WTC11 (cell line): ENCODE measurements around the gene HOXD1. TPM values are rescaled to one million over a fixed set of nuclear protein-coding genes. Genes with fewer than 3 reads are reported as not detected.

Experiments used
- ATAC-seq: fragments of 200-7000 bp; cut with Tn5 transposase; 2 replicates; pipeline ENCODE4 v1.10.0; 2021; ENCODE audit warnings: mild to moderate bottlenecking, moderate library complexity
- CTCF ChIA-PET: fragments of 300-600 bp; sonication (Branson Sonifier 250); formaldehyde crosslinking; loops from one replicate; lab custom pipeline; 2021; ENCODE audit warnings: antibody characterized with exemption; lab: Charles Lee
- POLR2A ChIA-PET: fragments of 350-600 bp; sonication (Branson Sonifier 250); formaldehyde crosslinking; loops from one replicate; lab custom pipeline; 2021; ENCODE audit warnings: antibody characterized with exemption; lab: Charles Lee
- DNase-seq: peaks from one replicate; pipeline ENCODE4 v3.0.0; 2021; ENCODE audit warnings: low spot score
- H3K27ac Mint-ChIP-seq: 2 replicates; pipeline ENCODE4 v1.8.0; 2021; ENCODE audit warnings: mixed read lengths
- H3K27me3 Mint-ChIP-seq: 2 replicates; pipeline ENCODE4 v1.8.0; 2021; ENCODE audit warnings: low read depth, mild to moderate bottlenecking, moderate library complexity, mixed read lengths
- H3K36me3 Mint-ChIP-seq: 2 replicates; pipeline ENCODE4 v1.8.0; 2021; ENCODE audit warnings: mixed read lengths
- H3K4me1 Mint-ChIP-seq: 2 replicates; pipeline ENCODE4 v1.8.0; 2022; ENCODE audit warnings: mixed read lengths
- H3K4me3 Mint-ChIP-seq: 2 replicates; pipeline ENCODE4 v1.8.0; 2021; ENCODE audit warnings: mild to moderate bottlenecking, moderate library complexity, mixed read lengths
- H3K9me3 Mint-ChIP-seq: 2 replicates; pipeline ENCODE4 v1.8.0; 2021; ENCODE audit warnings: mixed read lengths
- IRF2 ChIP-seq: sonication (generic); formaldehyde crosslinking; IDR thresholded peaks from 2 replicates; pipeline ENCODE4 v1.8.0; 2022; ENCODE audit warnings: low read depth, missing genetic modification reagents, borderline replicate concordance
- NFATC4 ChIP-seq: fragments of 250-450 bp; sonication (Bioruptor Pico); IDR thresholded peaks from 2 replicates; pipeline ENCODE4 v1.9.0; 2021; ENCODE audit warnings: mild to moderate bottlenecking
- NR2C2 ChIP-seq: sonication (generic); formaldehyde crosslinking; IDR thresholded peaks from 2 replicates; pipeline ENCODE4 v1.8.0; 2022; ENCODE audit warnings: mild to moderate bottlenecking, missing genetic modification reagents
- RELA ChIP-seq: sonication (generic); formaldehyde crosslinking; IDR thresholded peaks from 2 replicates; pipeline ENCODE4 v1.8.1; 2022; ENCODE audit warnings: missing genetic modification reagents, mild to moderate bottlenecking, borderline replicate concordance
- SMAD4 ChIP-seq: sonication (generic); formaldehyde crosslinking; IDR thresholded peaks from 2 replicates; pipeline ENCODE4 v1.8.0; 2022; ENCODE audit warnings: mild to moderate bottlenecking, missing genetic modification reagents
- TEAD1 ChIP-seq: sonication (generic); formaldehyde crosslinking; IDR thresholded peaks from 2 replicates; pipeline ENCODE4 v1.8.0; 2022; ENCODE audit warnings: mild to moderate bottlenecking, missing genetic modification reagents
- ZBTB21 ChIP-seq: sonication (generic); formaldehyde crosslinking; IDR thresholded peaks from 2 replicates; pipeline ENCODE4 v1.8.1; 2023; ENCODE audit warnings: mild to moderate bottlenecking, missing genetic modification reagents, borderline replicate concordance
- ZNF317 ChIP-seq: sonication (generic); formaldehyde crosslinking; IDR thresholded peaks from 2 replicates; pipeline ENCODE4 v1.8.1; 2023; ENCODE audit warnings: low read depth, mild to moderate bottlenecking, moderate library complexity, missing genetic modification reagents, borderline replicate concordance
- ZNF396 ChIP-seq: fragments of 250-450 bp; sonication (Bioruptor Pico); IDR thresholded peaks from 2 replicates; pipeline ENCODE4 v1.8.0; 2021; ENCODE audit warnings: mild to moderate bottlenecking, moderate library complexity, borderline replicate concordance
- total RNA-seq: library from RNA; stranded (reverse); gene quantifications from 3 replicates; pipeline ENCODE4 v1.2.3, GENCODE V29; 2021
- TF ChIP-seq, protein P1 (sequence below): sonication (generic); formaldehyde crosslinking; IDR thresholded peaks from 2 replicates; pipeline ENCODE4 v1.8.1; 2023; ENCODE audit warnings: mild to moderate bottlenecking, missing genetic modification reagents, moderate library complexity
- TF ChIP-seq, protein P2 (sequence below): fragments of 250-450 bp; sonication (Bioruptor Pico); IDR thresholded peaks from 2 replicates; pipeline ENCODE4 v1.9.0; 2021; ENCODE audit warnings: mild to moderate bottlenecking, borderline replicate concordance
- TF ChIP-seq, protein P3 (sequence below): sonication (generic); formaldehyde crosslinking; IDR thresholded peaks from 2 replicates; pipeline ENCODE4 v1.8.1; 2022; ENCODE audit warnings: low read depth, mild to moderate bottlenecking, moderate library complexity, missing genetic modification reagents, borderline replicate concordance
- TF ChIP-seq, protein P4 (sequence below): sonication (generic); formaldehyde crosslinking; IDR thresholded peaks from 2 replicates; pipeline ENCODE4 v1.8.1; 2023; ENCODE audit warnings: mild to moderate bottlenecking, missing genetic modification reagents
- TF ChIP-seq, protein P5 (sequence below): fragments of 250-450 bp; sonication (Bioruptor Pico); IDR thresholded peaks from 2 replicates; pipeline ENCODE4 v2.1.2; 2022; ENCODE audit warnings: mild to moderate bottlenecking, moderate library complexity
- TF ChIP-seq, protein P6 (sequence below): fragments of 250-450 bp; sonication (Bioruptor Pico); IDR thresholded peaks from 2 replicates; pipeline ENCODE4 v1.9.0; 2021; ENCODE audit warnings: mild to moderate bottlenecking
- TF ChIP-seq, protein P7 (sequence below): sonication (generic); formaldehyde crosslinking; IDR thresholded peaks from 2 replicates; pipeline ENCODE4 v1.8.1; 2022; ENCODE audit warnings: mild to moderate bottlenecking, moderate library complexity, missing genetic modification reagents

Gene HOXD1
- total RNA-seq, 1 experiment from 2014 or later, result 0.22 TPM

DNA sequence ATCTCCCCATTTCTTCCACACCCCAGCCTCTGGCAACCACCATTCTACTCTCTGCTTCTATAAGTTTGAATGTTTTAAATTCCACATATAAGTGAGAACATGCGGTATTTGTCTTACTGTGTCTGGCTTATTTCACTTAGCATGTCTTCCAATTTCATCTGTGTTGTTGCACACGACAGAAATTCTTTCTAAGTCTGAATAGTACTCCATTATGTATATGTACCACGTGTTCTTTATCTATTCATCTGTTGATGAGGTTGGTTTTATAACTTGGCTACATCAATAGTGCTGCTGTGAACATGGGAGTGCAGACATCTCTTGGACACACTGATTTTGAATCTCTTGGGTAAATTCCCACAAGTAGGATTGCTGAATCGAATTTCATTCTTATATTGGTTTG is 49.0 kb downstream of the HOXD1 start:
- Mint-ChIP-seq H3K27me3 (no peaks in the 10 kb centered on the region; the same call in none of the 2 replicates), H3K4me1 (no peaks in the 10 kb centered on the region), H3K9me3 (no peaks in the 10 kb centered on the region), H3K4me3 (no peak overlapping the region), H3K36me3 (no peaks in the 10 kb centered on the region), H3K27ac (no peak overlapping the region)
- DNase-seq (no peak), ATAC-seq (no peak)
- TF ChIP-seq NR2C2 (CRISPR knock-in tag) (no peak), SMAD4 (no peak), ZNF396 (CRISPR knock-in tag) (no peak), ZNF317 (no peak), NFATC4 (no peak), ZBTB21 (CRISPR knock-in tag) (no peak), TEAD1 (CRISPR knock-in tag) (no peak), IRF2 (CRISPR knock-in tag) (no peak), RELA (CRISPR knock-in tag) (no peak)
- TF ChIP-seq, protein P1, sequence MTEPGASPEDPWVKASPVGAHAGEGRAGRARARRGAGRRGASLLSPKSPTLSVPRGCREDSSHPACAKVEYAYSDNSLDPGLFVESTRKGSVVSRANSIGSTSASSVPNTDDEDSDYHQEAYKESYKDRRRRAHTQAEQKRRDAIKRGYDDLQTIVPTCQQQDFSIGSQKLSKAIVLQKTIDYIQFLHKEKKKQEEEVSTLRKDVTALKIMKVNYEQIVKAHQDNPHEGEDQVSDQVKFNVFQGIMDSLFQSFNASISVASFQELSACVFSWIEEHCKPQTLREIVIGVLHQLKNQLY, result no peak
- TF ChIP-seq, protein P2, sequence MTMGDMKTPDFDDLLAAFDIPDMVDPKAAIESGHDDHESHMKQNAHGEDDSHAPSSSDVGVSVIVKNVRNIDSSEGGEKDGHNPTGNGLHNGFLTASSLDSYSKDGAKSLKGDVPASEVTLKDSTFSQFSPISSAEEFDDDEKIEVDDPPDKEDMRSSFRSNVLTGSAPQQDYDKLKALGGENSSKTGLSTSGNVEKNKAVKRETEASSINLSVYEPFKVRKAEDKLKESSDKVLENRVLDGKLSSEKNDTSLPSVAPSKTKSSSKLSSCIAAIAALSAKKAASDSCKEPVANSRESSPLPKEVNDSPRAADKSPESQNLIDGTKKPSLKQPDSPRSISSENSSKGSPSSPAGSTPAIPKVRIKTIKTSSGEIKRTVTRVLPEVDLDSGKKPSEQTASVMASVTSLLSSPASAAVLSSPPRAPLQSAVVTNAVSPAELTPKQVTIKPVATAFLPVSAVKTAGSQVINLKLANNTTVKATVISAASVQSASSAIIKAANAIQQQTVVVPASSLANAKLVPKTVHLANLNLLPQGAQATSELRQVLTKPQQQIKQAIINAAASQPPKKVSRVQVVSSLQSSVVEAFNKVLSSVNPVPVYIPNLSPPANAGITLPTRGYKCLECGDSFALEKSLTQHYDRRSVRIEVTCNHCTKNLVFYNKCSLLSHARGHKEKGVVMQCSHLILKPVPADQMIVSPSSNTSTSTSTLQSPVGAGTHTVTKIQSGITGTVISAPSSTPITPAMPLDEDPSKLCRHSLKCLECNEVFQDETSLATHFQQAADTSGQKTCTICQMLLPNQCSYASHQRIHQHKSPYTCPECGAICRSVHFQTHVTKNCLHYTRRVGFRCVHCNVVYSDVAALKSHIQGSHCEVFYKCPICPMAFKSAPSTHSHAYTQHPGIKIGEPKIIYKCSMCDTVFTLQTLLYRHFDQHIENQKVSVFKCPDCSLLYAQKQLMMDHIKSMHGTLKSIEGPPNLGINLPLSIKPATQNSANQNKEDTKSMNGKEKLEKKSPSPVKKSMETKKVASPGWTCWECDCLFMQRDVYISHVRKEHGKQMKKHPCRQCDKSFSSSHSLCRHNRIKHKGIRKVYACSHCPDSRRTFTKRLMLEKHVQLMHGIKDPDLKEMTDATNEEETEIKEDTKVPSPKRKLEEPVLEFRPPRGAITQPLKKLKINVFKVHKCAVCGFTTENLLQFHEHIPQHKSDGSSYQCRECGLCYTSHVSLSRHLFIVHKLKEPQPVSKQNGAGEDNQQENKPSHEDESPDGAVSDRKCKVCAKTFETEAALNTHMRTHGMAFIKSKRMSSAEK (CRISPR knock-in tag), result no peak
- TF ChIP-seq, protein P3, sequence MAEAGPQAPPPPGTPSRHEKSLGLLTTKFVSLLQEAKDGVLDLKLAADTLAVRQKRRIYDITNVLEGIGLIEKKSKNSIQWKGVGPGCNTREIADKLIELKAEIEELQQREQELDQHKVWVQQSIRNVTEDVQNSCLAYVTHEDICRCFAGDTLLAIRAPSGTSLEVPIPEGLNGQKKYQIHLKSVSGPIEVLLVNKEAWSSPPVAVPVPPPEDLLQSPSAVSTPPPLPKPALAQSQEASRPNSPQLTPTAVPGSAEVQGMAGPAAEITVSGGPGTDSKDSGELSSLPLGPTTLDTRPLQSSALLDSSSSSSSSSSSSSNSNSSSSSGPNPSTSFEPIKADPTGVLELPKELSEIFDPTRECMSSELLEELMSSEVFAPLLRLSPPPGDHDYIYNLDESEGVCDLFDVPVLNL, result no peak
- TF ChIP-seq, protein P4, sequence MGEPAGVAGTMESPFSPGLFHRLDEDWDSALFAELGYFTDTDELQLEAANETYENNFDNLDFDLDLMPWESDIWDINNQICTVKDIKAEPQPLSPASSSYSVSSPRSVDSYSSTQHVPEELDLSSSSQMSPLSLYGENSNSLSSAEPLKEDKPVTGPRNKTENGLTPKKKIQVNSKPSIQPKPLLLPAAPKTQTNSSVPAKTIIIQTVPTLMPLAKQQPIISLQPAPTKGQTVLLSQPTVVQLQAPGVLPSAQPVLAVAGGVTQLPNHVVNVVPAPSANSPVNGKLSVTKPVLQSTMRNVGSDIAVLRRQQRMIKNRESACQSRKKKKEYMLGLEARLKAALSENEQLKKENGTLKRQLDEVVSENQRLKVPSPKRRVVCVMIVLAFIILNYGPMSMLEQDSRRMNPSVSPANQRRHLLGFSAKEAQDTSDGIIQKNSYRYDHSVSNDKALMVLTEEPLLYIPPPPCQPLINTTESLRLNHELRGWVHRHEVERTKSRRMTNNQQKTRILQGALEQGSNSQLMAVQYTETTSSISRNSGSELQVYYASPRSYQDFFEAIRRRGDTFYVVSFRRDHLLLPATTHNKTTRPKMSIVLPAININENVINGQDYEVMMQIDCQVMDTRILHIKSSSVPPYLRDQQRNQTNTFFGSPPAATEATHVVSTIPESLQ (CRISPR knock-in tag), result no peak
- TF ChIP-seq, protein P5, sequence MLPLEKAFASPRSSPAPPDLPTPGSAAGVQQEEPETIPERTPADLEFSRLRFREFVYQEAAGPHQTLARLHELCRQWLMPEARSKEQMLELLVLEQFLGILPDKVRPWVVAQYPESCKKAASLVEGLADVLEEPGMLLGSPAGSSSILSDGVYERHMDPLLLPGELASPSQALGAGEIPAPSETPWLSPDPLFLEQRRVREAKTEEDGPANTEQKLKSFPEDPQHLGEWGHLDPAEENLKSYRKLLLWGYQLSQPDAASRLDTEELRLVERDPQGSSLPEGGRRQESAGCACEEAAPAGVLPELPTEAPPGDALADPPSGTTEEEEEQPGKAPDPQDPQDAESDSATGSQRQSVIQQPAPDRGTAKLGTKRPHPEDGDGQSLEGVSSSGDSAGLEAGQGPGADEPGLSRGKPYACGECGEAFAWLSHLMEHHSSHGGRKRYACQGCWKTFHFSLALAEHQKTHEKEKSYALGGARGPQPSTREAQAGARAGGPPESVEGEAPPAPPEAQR (CRISPR knock-in tag), result no peak
- TF ChIP-seq, protein P6, sequence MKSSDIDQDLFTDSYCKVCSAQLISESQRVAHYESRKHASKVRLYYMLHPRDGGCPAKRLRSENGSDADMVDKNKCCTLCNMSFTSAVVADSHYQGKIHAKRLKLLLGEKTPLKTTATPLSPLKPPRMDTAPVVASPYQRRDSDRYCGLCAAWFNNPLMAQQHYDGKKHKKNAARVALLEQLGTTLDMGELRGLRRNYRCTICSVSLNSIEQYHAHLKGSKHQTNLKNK (CRISPR knock-in tag), result no peak
- TF ChIP-seq, protein P7, sequence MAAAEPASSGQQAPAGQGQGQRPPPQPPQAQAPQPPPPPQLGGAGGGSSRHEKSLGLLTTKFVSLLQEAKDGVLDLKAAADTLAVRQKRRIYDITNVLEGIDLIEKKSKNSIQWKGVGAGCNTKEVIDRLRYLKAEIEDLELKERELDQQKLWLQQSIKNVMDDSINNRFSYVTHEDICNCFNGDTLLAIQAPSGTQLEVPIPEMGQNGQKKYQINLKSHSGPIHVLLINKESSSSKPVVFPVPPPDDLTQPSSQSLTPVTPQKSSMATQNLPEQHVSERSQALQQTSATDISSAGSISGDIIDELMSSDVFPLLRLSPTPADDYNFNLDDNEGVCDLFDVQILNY, result no peak
- CTCF ChIA-PET, result no interaction called here
- POLR2A ChIA-PET, result no interaction called here
